ENCODE results near the gene TTYH1.

DNA sequence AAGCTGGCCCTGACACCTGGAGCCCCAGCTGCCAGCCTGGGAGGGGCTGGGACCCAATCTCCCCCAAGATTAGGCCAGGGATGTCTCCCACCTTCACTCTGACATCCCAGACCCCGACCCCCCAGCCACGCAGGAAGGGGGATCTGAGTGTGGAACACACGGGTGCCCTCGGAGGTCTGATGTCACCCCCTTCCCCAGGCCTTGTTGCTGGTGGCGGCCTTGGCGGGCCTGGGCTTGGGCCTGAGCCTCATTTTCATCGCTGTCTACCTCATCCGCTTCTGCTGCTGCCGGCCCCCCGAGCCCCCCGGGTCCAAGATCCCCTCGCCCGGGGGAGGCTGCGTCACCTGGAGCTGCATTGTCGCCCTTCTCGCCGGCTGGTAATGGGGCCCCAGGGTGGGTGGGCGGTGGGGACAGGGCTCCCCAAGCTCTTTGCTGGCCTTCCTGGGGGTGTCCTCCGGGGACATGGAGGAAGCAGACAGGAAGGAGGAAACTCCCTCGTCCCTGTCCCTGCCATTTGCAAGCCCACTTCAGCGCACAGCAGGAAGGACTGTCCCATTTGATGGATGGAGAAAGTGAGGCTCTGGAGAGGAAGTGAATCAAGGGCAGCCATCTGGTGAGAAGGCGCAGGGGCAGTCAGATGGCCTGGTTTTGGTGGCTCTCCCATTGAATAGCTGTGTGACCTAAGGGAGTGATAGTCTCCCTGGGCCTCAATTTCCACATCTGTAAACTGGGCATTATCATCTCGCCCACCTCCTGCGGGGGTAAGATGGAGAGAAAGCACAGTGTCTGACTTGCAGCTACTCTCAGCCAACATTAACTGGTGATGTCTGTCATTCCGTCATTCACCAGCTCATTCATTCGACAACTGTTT lies 3.9 kb downstream of the TTYH1 start:
- TF ChIP-seq EZH2 (IDR thresholded peaks at IDR 0.05) (no peak), POLR2AphosphoS5 (IDR thresholded peaks at IDR 0.05; ENCODE audit: borderline replicate concordance, low read depth, low read length) (no peak), FOXP2 (optimal IDR thresholded peaks at IDR 0.05; ENCODE audit: control extremely low read depth, extremely low read length, insufficient read depth) (no peak)
